ENCODE data around the gene ARHGAP8.

DNA sequence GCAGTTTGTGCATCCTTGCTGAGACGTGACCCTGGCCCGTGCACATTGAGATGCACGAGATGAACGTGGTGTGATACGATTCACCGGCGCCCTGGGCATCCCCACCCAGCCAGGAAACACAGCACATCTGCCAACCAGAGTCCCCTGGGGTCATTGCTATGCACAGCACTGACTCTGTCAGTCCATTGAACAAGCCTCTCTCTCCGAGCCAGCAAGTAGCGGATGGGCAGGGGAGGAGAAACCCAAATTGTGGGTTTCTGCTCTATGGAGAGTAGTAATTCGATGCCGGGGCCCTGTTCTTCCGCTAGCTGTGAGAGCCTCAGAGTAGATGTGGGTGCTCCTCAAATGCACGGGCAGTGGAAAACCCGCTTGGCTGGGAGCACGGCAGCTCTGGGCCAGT lies 85.1 kb downstream of the ARHGAP8 start:
- TF ChIP-seq, protein P1, sequence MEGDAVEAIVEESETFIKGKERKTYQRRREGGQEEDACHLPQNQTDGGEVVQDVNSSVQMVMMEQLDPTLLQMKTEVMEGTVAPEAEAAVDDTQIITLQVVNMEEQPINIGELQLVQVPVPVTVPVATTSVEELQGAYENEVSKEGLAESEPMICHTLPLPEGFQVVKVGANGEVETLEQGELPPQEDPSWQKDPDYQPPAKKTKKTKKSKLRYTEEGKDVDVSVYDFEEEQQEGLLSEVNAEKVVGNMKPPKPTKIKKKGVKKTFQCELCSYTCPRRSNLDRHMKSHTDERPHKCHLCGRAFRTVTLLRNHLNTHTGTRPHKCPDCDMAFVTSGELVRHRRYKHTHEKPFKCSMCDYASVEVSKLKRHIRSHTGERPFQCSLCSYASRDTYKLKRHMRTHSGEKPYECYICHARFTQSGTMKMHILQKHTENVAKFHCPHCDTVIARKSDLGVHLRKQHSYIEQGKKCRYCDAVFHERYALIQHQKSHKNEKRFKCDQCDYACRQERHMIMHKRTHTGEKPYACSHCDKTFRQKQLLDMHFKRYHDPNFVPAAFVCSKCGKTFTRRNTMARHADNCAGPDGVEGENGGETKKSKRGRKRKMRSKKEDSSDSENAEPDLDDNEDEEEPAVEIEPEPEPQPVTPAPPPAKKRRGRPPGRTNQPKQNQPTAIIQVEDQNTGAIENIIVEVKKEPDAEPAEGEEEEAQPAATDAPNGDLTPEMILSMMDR (conservative IDR thresholded peaks at IDR 0.05; ENCODE audit: low read depth in 2 of 2): no peak
- TF ChIP-seq EZH2 (IDR thresholded peaks at IDR 0.05; ENCODE audit: low read depth, unreplicated experiment): no peak
- TF ChIP-seq, protein P2, sequence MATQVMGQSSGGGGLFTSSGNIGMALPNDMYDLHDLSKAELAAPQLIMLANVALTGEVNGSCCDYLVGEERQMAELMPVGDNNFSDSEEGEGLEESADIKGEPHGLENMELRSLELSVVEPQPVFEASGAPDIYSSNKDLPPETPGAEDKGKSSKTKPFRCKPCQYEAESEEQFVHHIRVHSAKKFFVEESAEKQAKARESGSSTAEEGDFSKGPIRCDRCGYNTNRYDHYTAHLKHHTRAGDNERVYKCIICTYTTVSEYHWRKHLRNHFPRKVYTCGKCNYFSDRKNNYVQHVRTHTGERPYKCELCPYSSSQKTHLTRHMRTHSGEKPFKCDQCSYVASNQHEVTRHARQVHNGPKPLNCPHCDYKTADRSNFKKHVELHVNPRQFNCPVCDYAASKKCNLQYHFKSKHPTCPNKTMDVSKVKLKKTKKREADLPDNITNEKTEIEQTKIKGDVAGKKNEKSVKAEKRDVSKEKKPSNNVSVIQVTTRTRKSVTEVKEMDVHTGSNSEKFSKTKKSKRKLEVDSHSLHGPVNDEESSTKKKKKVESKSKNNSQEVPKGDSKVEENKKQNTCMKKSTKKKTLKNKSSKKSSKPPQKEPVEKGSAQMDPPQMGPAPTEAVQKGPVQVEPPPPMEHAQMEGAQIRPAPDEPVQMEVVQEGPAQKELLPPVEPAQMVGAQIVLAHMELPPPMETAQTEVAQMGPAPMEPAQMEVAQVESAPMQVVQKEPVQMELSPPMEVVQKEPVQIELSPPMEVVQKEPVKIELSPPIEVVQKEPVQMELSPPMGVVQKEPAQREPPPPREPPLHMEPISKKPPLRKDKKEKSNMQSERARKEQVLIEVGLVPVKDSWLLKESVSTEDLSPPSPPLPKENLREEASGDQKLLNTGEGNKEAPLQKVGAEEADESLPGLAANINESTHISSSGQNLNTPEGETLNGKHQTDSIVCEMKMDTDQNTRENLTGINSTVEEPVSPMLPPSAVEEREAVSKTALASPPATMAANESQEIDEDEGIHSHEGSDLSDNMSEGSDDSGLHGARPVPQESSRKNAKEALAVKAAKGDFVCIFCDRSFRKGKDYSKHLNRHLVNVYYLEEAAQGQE (IDR thresholded peaks at IDR 0.05; ENCODE audit: unreplicated experiment): no peak
- TF ChIP-seq CREB1 (CRISPR knock-in tag; IDR thresholded peaks at IDR 0.05; ENCODE audit: low read depth): no peak
- no peak for TF ChIP-seq POLR2AphosphoS5 (IDR thresholded peaks at IDR 0.05; ENCODE audit: low read depth)
- no peak for TF ChIP-seq JUNB (IDR thresholded peaks at IDR 0.05; ENCODE audit: unreplicated experiment)
- TF ChIP-seq, protein P3, sequence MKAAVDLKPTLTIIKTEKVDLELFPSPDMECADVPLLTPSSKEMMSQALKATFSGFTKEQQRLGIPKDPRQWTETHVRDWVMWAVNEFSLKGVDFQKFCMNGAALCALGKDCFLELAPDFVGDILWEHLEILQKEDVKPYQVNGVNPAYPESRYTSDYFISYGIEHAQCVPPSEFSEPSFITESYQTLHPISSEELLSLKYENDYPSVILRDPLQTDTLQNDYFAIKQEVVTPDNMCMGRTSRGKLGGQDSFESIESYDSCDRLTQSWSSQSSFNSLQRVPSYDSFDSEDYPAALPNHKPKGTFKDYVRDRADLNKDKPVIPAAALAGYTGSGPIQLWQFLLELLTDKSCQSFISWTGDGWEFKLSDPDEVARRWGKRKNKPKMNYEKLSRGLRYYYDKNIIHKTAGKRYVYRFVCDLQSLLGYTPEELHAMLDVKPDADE (IDR thresholded peaks at IDR 0.05): no peak
- no peak for TF ChIP-seq EZH2phosphoT487 (IDR thresholded peaks at IDR 0.05; ENCODE audit: unreplicated experiment)
- no peak for TF ChIP-seq NANOG (IDR thresholded peaks at IDR 0.05; ENCODE audit: borderline replicate concordance)
